Fibroblast of skin of right biceps (primary cell): Measurements from ENCODE around the gene POLR2A.
A peak's percentile ranks its signal among the peaks of the same experiment; 100 is the strongest.

Source experiments
- DNase-seq: peaks from one replicate; pipeline ENCODE4 v3.0.0-alpha.2; 2013

Gene POLR2A

GRCh38 chr17:7508846-7509245 lies 24.7 kb downstream of the POLR2A start:
- no peak for DNase-seq

GRCh38 chr17:7509937-7510336 lies 25.8 kb downstream of the POLR2A start:
- DNase-seq: no peak

- DNase-seq: no peak
Observed at GRCh38 chr17:7511108-7511507, 26.9 kb downstream of the POLR2A start.

GRCh38 chr17:7512105-7512504 lies 27.9 kb downstream of the POLR2A start:
- DNase-seq: no peak

GRCh38 chr17:7512824-7513540 lies 28.8 kb downstream of the POLR2A start:
- no peak for DNase-seq

- no peak for DNase-seq
Observed at GRCh38 chr17:7513850-7514419, 29.8 kb downstream of the POLR2A start.

- DNase-seq: no peak
Observed at GRCh38 chr17:7515911-7516610, 31.9 kb downstream of the POLR2A start.

- peak; percentile 17 for DNase-seq
Observed at GRCh38 chr17:7523033-7523432, 38.9 kb downstream of the POLR2A start.

GRCh38 chr17:7528842-7529241 lies 44.7 kb downstream of the POLR2A start:
- DNase-seq: no peak

GRCh38 chr17:7530023-7530900 lies 46.1 kb downstream of the POLR2A start:
- no peak for DNase-seq

GRCh38 chr17:7538050-7538449 lies 53.9 kb downstream of the POLR2A start:
- no peak for DNase-seq

GRCh38 chr17:7538891-7539545 lies 54.9 kb downstream of the POLR2A start:
- DNase-seq: peak; percentile 27

- DNase-seq: no peak
Observed at GRCh38 chr17:7541074-7541621, 57.0 kb downstream of the POLR2A start.

- DNase-seq: no peak
Observed at GRCh38 chr17:7544911-7545310, 60.7 kb downstream of the POLR2A start.

GRCh38 chr17:7548585-7549400 lies 64.6 kb downstream of the POLR2A start, which contains the start of gene TNFSF12:
Gene TNFSF12 (plus strand): TSS chr17:7549058. CDS start chr17:7549154, 96 bp downstream.
- DNase-seq: peak; percentile 41
